Right lung (tissue), 5 donors: ENCODE measurements around the gene AQP2. TPM values are rescaled to one million over a fixed set of nuclear protein-coding genes. Genes with fewer than 3 reads are reported as not detected.
A peak's percentile ranks its signal among the peaks of the same experiment; 100 is the strongest.

Source experiments
- DNase-seq, 2 donors: peaks; one replicate each; pipeline ENCODE4 v3.0.0-alpha.2; 2013
- polyA plus RNA-seq, 5 donors: library from polyadenylated mRNA; unstranded; fragments of 120-200 nt; gene quantifications; one replicate each; pipeline versions ENCODE4 v1.2.1 to v1.2.3, GENCODE V29; 2013; ENCODE audit warnings: inconsistent platforms in 1 of 5, low replicate concordance in 1 of 5; ENCODE audit not compliant: insufficient read length in 5 of 5, insufficient read depth in 1 of 5

Gene AQP2
- polyA plus RNA-seq, 5 donors, result 0.11 to 0.58 (median 0.17) TPM

- no peak for DNase-seq
These were observed 4.6 kb downstream of the AQP2 start for GRCh38 chr12:49954863-49955830.

- no peak for DNase-seq
These were observed 5.5 kb downstream of the AQP2 start for GRCh38 chr12:49955899-49956662.

DNA sequence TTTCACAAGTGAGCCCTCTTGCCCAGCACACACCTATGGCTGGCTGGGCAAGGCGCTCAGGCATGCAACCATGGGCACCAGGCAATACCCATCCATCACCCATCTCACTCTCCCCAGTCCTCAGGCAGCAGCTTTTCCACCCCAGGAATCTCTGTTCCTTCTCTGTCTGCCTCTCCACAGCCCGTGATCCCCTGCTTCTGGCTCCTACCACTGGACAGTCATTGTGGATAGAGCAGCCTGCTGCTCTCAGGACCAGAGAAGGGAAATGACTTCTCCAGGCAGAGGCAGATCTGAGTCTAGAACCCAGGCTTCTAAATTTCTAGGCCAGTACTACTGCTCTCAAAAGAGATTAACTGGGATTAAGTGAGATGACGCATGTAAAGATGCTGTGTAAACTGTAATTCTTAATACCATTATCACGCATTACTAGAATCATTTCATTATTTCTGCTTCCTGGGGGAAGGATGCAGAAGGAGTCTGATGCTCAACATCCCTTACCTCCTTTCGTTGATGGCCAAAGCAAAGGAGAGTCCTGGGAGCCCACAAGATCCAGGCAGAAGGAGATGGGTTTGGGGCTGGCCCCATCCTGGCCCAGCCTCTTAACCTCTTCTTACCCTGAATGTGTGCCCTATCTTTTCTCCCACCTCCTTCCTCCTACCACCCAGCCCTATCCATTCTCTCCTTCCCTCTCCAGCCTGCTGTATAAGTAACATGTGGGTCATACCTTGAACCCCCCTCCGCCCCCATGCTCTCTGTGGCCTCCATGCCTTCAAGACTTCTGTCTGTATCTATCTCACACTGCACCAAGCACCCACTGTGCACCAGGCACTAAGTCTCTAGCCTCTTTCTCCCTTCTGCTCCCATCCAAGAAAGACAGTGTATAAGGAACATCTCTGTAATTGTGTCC lies 6.4 kb downstream of the AQP2 start:
- DNase-seq, result no peak

GRCh38 chr12:49957570-49957967 lies 7.0 kb downstream of the AQP2 start:
- no peak for DNase-seq

DNA sequence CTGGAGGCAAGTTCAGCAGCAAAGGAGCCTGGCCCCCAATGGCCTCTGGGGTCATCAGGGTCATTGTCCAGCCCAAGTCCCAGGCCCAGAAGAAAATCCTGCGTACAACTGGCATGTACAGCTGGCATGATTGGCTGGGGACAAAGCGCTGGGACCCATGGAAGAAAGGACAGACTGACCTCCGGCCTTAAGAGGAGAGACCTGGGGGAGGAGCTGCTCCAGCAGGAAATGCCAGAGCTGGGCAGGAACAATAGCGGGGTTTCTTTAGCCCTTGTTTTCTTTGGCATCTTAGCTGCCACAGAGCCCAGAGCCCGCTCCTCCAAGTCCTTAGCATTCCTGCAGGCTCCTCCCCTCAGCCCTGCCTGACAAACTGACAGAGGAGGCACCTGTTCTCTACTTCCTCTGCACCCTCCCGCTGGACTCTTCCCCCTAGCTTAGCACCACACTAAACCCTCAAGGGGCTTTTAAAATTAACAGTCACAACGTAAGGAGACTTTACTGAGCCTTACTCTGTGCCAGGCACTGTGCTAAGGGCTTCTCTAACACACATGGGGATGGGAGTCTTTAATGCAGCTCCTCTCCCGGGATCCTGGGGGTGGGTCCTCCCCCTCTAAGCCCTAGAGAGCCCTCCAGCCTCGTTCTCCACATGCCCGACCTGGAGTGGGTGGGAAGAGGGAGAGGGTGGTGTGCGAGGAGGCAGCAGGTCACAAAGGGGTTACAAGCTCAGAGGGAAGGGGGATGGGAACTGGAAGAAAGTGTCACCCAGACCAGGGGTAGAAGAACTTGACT lies 9.3 kb downstream of the AQP2 start:
- DNase-seq, result no peak

GRCh38 chr12:49960474-49961110 lies 10.1 kb downstream of the AQP2 start:
- DNase-seq, result no peak

DNA sequence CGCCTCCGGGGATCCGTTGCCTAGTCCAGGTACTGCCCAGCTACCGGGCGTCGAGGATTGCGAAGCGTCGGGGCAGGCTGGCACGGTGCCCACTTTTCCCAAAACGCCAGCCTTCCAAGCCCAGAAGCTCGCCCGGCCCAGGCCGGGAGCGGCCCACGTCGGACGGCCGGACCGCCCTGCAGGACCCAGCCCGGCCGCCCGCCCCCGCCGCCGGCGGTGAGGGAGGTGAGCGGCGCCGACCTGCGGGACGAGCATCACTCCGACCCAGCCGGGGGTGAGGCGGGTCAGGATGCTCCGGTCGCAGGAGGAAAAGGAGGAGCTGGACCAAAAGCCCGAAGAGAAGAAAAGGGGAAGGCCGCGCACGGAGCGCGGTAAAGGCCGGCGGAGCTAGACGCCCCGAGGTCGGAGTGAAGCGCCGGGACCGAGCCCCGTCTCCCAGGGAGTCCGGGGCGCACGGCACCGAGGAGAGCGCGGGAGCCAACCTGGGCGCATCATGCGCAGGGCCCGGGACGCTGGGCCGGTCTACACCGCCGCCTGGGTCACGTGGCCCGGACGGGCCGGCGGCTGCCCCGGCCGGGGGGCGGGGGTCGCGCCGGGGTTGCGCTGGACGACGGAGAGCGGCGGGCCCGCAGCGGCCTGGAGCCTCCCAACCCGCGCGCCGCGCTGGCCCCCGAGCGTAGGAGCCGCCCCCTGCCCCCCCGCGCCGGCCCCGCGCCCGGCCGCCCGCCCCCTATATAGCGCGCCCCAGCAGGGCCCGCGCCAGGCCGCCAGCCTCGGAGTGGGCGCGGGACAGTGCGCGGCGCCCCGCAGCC lies 10.8 kb downstream of the AQP2 start, which contains the start of gene AQP5:
TSS of gene AQP5 (plus strand) at position 762 of the 812 bp plus-strand sequence. CDS start 146 bp downstream, outside the sequence.
- DNase-seq, result no peak

DNA sequence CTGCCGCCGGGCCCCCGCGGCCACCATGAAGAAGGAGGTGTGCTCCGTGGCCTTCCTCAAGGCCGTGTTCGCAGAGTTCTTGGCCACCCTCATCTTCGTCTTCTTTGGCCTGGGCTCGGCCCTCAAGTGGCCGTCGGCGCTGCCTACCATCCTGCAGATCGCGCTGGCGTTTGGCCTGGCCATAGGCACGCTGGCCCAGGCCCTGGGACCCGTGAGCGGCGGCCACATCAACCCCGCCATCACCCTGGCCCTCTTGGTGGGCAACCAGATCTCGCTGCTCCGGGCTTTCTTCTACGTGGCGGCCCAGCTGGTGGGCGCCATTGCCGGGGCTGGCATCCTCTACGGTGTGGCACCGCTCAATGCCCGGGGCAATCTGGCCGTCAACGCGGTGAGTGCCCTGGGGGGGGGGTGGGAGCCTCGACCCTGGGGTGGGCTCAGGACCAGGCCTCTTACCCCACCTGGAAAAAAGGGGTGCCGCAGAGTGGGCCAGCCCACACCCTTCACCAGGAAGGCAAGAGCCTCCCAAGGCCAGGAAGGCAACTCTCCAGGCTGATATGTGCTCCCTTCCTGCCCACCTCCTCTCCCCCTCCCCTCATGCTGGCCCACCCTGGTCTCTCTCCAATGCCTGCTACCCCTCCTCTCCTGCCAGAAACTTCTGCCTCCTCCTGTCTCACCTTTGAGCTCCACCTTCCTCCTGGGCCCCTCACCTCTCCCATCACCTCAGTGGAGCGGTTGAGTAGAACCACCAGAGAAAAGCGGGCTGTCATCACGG lies 11.6 kb downstream of the AQP2 start:
- DNase-seq, result no peak

GRCh38 chr12:49962861-49963765 lies 12.6 kb downstream of the AQP2 start:
- peak in 1 of 2 donors; percentile 48 for DNase-seq

DNA sequence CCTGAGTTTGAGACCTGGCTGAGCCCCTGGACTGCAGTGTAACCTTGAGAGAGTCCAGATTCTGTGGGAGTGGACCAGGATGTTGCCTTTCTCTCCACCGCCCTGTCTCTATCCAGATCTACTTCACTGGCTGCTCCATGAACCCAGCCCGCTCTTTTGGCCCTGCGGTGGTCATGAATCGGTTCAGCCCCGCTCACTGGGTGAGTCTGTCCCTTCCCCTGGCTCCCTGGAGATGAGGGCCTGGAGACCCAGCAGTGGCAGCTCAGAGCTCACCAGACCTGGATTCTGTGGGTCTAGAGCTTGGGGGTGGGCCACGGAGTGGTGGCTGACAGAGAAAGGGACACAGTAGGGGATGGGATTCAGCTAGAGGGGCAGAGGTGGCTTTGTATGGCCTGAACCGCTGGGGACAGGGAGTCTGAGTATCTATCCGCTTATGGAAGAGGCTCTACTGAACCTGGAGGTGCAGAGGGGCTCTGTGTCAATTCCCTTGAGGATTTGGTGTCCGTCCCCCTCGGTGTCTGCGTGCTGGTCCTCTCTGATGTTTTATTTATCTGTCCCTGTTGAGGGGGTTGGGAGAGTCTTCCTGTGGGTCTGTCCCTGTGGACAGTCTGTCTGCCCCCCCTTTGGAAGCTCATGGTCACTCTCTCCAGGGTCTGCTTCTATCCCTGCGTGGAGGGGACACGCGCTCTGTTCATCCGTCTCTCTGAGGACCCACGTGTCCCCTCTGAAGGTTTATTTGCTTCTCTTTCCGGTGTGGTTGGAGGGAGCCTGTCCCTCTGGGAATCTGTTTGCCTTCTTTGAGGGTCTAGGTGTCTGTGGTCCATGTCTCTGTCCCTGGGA lies 13.7 kb downstream of the AQP2 start:
- DNase-seq, result no peak

GRCh38 chr12:49964849-49965624 lies 14.5 kb downstream of the AQP2 start:
- no peak for DNase-seq

- DNase-seq, result no peak
These were observed 15.3 kb downstream of the AQP2 start for GRCh38 chr12:49965836-49966235.

- no peak for DNase-seq
These were observed 16.0 kb downstream of the AQP2 start for GRCh38 chr12:49966511-49967041.

GRCh38 chr12:49967042-49967776 lies 16.7 kb downstream of the AQP2 start:
- peak; percentile 84 to 88 for DNase-seq
